B cell (primary cell): Measurements from ENCODE around the gene AMBRA1.

ENCODE experiments used
- EZH2 ChIP-seq: IDR thresholded peaks from 2 replicates; pipeline ENCODE4 v1.6.1; 2012; ENCODE audit warnings: borderline replicate concordance, low read depth, mild to moderate bottlenecking, moderate library complexity, low read length; ENCODE audit not compliant: insufficient read depth, poor library complexity, severe bottlenecking
- TF ChIP-seq, protein P1 (sequence below): fragments of 200-600 bp; IDR thresholded peaks from one replicate; pipeline ENCODE4 v1.8.0; 2022; ENCODE audit warnings: antibody characterized with exemption, mild to moderate bottlenecking

DNA sequence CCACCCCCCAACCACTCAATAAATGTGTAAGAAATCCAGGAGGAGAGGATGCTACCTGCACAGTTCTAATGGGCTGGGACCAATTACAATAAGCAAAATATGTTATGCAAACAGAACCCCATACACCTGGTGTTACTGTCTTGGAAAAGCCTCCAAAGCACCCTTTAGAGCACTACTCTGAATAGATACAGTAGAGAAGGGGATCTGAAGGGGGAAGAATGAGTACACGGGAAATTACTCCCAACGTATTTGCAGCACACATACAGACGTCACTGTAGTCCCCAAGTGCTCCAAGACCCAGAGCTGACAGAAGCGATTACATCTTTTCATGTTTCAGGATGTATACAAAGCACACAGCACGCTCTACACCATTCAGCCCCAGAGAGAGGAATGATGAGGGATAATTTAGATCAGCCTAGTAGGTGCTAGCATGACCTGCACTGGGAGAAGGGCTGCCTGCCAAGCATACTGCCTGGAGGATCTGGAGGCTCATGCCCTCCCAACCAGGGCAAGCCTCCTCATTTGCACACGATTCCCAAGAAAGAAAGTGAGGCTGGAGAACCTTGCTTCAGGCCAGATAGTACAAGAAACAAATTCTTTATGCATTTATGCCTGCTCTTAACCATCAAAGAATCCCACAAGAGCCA, 63.8 kb downstream of the AMBRA1 start:
- no peak for TF ChIP-seq EZH2
- TF ChIP-seq, protein P1, sequence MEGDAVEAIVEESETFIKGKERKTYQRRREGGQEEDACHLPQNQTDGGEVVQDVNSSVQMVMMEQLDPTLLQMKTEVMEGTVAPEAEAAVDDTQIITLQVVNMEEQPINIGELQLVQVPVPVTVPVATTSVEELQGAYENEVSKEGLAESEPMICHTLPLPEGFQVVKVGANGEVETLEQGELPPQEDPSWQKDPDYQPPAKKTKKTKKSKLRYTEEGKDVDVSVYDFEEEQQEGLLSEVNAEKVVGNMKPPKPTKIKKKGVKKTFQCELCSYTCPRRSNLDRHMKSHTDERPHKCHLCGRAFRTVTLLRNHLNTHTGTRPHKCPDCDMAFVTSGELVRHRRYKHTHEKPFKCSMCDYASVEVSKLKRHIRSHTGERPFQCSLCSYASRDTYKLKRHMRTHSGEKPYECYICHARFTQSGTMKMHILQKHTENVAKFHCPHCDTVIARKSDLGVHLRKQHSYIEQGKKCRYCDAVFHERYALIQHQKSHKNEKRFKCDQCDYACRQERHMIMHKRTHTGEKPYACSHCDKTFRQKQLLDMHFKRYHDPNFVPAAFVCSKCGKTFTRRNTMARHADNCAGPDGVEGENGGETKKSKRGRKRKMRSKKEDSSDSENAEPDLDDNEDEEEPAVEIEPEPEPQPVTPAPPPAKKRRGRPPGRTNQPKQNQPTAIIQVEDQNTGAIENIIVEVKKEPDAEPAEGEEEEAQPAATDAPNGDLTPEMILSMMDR = no peak
